NCI-H2227 (cell line): ENCODE measurements around the gene CNDP2.
A peak's percentile ranks its signal among the peaks of the same experiment; 100 is the strongest.

Experiments used
- DNase-seq: peaks from one replicate; lab custom pipeline; 2025; ENCODE audit not compliant: unreplicated experiment; lab: John Stamatoyannopoulos, UW

Gene CNDP2

DNA sequence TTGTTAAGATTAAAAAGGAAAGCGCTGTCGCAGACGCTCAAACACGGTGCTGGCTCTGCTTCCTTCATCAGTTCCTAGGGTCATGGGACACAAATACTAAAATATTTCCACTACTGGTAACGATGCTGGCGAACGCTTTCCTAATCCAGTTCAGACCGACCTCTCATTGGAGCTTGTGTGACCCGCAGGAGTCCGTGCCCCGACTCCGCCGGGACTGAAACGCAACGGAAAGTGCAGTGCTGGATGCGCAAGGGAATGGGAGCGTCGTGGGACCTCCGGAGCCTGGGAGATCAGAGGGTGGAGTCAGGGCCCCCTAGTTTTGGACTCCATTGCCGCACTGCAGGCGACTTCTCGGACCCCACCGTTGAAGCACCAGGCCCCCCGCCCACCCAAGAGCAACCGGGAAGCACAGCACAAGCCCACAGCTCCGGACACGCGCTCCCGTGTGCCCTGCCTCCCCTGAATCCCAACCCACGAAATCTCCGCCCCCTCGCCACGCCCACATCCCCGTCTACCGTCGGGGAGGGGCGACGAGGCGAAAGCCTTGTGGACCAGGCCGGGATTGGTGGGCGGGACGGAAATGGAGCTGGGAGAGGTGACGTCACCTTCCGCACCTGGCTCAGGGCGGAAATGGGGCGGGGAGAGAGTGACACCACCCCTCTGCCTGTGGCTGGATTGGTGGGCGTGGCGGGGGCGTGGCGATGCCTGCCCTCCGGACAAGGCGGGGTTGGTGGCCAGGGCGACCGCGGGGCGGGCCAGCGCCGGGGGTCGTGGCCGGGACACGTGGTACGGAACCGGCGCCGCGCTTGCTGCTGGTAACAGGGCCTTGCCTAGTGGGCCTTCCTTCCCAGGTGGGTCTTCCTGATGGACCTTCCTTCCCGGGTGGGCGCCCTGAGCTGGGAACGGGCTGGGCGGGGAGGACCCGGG is at the start of gene CNDP2:
TSS of gene CNDP2 (plus strand) at position 783 of the 927 bp plus-strand sequence. CDS start 3,611 bp downstream, outside the sequence.
- DNase-seq: peak; percentile 99

- no peak for DNase-seq
Observed at GRCh38 chr18:74446631-74447403, 49.3 kb upstream of the CNDP2 start.

DNA sequence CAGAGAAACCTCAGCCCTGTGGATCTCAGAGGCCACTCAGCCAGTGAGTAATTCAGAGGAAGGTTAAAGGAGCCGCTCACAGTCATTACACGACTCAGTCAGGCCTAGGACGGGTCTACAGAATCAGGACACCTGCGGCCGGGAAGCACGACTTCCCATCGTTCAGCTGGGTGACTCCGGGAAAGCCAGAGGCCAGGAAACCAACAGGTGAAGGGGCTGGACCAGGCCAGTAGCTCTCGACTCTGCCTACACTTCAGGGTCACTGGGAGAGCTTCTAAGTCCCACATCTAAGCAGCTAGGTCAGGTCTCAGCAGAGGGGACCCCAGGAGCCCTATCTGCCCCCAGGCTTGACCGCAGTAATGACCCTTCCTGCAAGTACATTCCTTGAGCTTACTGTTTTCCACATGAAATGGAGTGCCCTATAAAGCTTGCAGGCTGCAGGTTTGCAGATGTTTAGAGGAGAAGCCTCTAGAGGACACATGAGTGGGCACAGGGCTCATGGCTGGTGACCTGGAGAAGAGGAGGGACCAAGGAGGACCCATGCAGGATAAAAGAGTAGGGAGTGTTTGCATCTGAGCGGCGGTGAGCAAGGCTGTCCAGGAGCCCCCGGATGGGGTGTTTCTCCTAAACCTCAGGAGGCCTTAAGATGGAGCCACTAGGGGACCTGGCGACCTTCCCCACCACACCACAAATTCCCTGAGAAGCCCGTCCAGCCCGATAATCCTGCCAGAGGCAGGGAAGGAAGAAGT is 48.6 kb upstream of the CNDP2 start:
- no peak for DNase-seq

- DNase-seq: no peak
Observed at GRCh38 chr18:74450626-74451025, 45.5 kb upstream of the CNDP2 start.

DNA sequence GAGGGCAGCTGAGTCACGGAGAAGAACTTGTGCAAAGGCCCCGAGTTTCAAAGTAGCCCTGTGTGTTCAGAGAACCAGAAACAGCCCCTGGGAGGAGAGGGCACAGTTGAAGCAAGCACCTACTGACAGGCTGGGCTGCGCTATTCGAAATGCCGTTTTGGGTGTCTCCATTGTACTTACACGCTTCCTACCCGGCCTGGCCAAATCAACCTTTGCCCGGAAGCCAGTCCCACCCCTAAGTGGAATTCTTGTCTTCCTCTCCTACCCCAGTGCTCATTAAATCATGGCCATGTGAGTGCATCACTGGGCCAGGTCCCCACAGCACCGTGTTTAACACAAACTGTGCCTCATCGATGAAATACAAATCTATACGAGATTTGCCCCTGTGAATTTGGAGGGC is 45.0 kb upstream of the CNDP2 start:
- no peak for DNase-seq

DNA sequence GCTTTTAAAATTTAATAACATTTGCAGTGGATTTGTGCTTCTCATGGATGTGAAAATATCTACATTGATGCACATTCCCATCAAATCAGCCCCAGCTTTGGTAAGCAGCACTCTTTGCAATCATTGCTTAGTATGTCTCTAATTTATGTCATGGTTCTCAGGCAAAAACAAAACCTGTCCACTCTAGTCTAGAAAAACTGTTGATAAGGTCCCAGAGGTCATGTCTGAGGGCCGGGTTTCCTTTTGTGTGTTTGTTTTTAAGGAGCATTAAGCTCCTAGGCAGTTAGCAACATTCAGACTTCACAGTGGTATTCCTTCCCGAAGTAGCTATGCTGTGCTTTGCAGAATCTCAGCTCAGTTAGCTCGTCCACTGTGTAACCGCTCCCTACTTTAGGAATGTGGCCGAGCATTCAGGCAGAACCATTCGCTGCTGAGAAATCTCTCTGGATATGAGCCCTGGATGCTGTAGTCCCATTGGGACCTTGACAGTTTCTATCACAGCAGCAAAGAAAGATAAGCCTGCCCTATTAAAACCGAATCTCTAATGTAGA is 43.1 kb upstream of the CNDP2 start:
- no peak for DNase-seq

DNA sequence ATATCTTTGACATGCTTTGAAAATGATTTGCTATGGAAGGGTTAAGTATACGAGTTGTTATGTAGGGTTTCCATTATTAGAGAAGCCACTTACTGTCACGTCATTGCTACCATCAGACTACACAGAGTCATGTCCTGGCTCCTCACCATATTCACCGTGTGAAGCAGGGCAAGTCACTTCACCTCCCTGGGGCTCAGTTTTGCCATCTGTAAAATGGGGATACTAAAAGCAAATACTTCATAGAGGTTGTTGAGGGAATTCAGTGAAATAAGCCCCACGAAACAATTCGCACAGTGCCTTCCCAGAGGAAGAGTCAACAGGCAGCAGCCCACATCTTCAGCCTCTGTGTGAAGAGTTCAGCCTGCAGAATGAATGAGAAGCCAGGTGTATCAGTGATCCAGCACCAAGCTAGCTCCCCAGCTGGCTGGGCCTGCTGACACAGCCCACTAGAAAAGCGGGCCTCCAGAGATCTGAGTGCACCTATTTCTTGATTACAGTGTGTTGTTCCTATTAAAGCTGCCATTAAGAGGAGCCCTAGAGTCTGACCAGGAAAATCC is 42.4 kb upstream of the CNDP2 start:
- DNase-seq: no peak

GRCh38 chr18:74454279-74454751 is 41.8 kb upstream of the CNDP2 start:
- DNase-seq: no peak

GRCh38 chr18:74455386-74455785 is 40.8 kb upstream of the CNDP2 start:
- DNase-seq: no peak

- no peak for DNase-seq
Observed at GRCh38 chr18:74456017-74456348, 40.2 kb upstream of the CNDP2 start.

GRCh38 chr18:74456349-74457042 is 39.7 kb upstream of the CNDP2 start:
- no peak for DNase-seq

- no peak for DNase-seq
Observed at GRCh38 chr18:74457043-74457724, 39.0 kb upstream of the CNDP2 start, which contains the start of gene DIPK1C. DIPK1C (minus strand) TSS chr18:74457308; CDS start chr18:74457259, 49 bp downstream.

GRCh38 chr18:74457725-74458421 is 38.3 kb upstream of the CNDP2 start:
- no peak for DNase-seq

DNA sequence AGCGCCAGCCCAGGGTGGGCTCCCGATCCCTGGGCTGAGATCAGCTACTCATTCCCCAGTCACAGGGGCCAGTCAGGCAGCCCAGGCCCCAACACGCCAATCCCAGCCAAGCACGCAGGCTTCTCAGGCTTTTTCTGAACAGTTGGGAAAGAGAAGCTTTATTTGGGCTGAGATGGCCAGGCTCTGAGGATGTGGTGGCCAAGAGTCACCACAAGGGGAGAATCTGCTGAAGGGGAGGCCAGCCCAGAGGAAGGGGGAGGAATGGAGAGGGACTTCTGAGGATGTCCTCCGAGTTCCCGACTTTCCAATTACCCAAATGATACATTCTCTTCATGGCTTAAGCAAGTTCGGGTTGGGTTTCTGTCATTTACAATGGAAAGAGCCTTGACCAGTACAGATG is 36.3 kb upstream of the CNDP2 start:
- no peak for DNase-seq

DNA sequence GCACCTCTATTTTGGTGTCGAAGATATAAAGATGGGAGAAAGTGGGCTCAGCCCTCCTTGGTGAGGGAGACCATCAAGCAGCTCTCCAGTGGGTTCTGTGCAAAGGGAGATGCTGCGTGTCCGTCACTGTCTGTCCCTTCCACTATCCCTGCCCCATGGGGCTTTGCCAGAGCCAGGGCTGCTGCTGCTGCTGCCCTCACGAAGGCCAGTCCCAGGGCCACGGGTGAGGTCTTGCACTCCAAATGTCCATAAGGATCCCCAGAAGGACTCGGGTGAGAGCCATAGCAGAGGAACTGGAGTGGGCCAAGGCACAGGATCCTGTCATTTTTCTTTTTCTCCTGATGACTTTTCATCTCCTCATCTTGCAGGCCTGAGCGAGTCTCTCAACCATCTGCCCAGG is 35.3 kb upstream of the CNDP2 start:
- no peak for DNase-seq

- DNase-seq: no peak
Observed at GRCh38 chr18:74463254-74463653, 32.9 kb upstream of the CNDP2 start.

GRCh38 chr18:74463983-74464382 is 32.2 kb upstream of the CNDP2 start:
- DNase-seq: no peak

DNA sequence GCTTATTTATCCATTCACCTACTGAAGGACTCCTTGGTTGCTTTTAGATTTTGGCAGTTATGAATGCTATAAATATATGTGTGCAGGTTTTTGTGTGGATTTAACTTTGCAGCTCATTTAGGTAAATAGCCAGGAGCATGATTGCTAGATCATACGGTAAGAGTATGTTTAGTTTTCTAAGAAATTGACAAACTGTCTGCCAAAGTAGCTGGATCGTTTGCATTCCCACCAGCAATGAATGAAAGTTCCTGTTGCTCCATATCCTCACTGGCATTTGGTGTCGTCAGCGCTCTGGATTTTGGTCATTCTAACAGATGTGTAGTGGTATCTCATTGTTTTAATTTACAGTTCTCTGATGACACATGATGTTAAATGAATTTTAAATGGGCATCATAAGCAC is 30.4 kb upstream of the CNDP2 start:
- DNase-seq: no peak

- no peak for DNase-seq
Observed at GRCh38 chr18:74468547-74469061, 27.6 kb upstream of the CNDP2 start.
